Measurements from ENCODE around the gene KRIT1.

Gene KRIT1

GRCh38 chr7:92156990-92157389 lies 88.7 kb downstream of the KRIT1 start:
- H3K4me3 ChIP-seq (ENCODE audit: low read depth, low read length) = no peak overlapping the region
- no peak for TF ChIP-seq CTCF (IDR thresholded peaks at IDR 0.05; ENCODE audit: insufficient read depth, low read depth, low read length, missing control alignments)

GRCh38 chr7:92155108-92155739 lies 90.5 kb downstream of the KRIT1 start:
- no peak for TF ChIP-seq CTCF (IDR thresholded peaks at IDR 0.05; ENCODE audit: insufficient read depth, low read depth, low read length, missing control alignments)

More at GRCh38 chr7:92156990-92157389, 88.7 kb downstream of the KRIT1 start:
- DNase-seq (ENCODE audit: low read depth) = no peak

GRCh38 chr7:92150450-92151017 lies 95.2 kb downstream of the KRIT1 start:
- no peak overlapping the region for H3K4me3 ChIP-seq (ENCODE audit: low read depth, low read length)
- DNase-seq (ENCODE audit: low read depth) = no peak
- TF ChIP-seq CTCF (IDR thresholded peaks at IDR 0.05; ENCODE audit: insufficient read depth, low read depth, low read length, missing control alignments) = no peak

More at GRCh38 chr7:92155108-92155739, 90.5 kb downstream of the KRIT1 start:
- no peak overlapping the region for H3K4me3 ChIP-seq (ENCODE audit: low read depth, low read length)
- no peak for DNase-seq (ENCODE audit: low read depth)

GRCh38 chr7:92149736-92150239 lies 95.9 kb downstream of the KRIT1 start:
- H3K4me3 ChIP-seq (ENCODE audit: low read depth, low read length) = no peak overlapping the region
- TF ChIP-seq CTCF (IDR thresholded peaks at IDR 0.05; ENCODE audit: insufficient read depth, low read depth, low read length, missing control alignments) = no peak
- DNase-seq (ENCODE audit: low read depth) = no peak

Measured in GM12865 (cell line).